ENCODE results near the gene ZNF410. TPM values are rescaled to one million over a fixed set of nuclear protein-coding genes. Genes with fewer than 3 reads are reported as not detected.
"Not testable (repeated sequence)": the region's sequence is repeated elsewhere in the genome, so short reads cannot be mapped to it uniquely, and the experiment has no call there.

Gene ZNF410
- total RNA-seq, 1 experiment from 2014 or later, result 37.6 TPM

DNA sequence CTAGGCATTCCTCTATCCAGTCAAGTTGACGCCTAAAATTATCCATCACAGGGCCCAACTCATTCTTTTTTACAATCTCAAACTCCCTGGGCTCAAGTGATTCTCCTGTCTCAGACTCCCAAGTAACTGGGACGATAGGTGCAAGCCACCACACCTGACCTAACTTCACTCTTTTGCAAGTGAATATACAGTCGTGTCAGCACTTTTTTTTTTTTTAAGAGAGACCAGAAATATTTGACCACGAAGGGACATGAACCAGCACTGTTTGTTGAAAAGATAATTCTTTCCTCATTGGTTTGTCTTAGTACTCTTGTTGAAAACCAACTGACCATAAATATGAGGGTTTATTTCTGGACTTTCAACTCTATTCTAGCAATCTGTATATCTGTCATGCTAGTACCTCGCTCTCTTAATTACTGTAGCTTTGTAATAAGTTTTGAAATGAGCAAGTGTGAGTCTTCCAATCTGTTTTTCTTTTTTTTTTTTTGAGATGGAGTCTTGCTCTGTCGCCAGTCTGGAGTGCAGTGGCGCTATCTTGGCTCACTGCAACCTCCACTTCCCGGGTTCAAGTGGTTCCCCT, 21.0 kb upstream of the ZNF410 start:
- ChIA-PET RAD21 (ENCODE audit: low non-redundant PET in 1 of 2, low total read pairs in 2 of 2, uncharacterized antibody in 2 of 2, unreplicated experiment in 2 of 2) (no interaction called here), CTCF (no interaction called here), POLR2A (no interaction called here)
- no peak overlapping the region for H2AFZ ChIP-seq (ENCODE audit: low read depth, low read length, poor library complexity, severe bottlenecking)
- H3K9ac ChIP-seq (ENCODE audit: low read length), result no peak overlapping the region
- H3K27me3 ChIP-seq (ENCODE audit: insufficient read depth, low read length), result no peaks in the 10 kb centered on the region
- no peak overlapping the region for H3K4me2 ChIP-seq (ENCODE audit: low read length)
- H3K9me2 ChIP-seq (ENCODE audit: insufficient read depth), result no peaks in the 10 kb centered on the region
- H3K4me1 ChIP-seq (ENCODE audit: control insufficient read depth in 1 of 2, insufficient read depth in 2 of 2, low read length in 2 of 2), result no peaks in the 10 kb centered on the region
- no peak overlapping the region for H3K4me3 ChIP-seq (replicated peaks in 1 of 2; ENCODE audit: low read depth in 1 of 2, low read length in 2 of 2)
- H3K79me2 ChIP-seq (ENCODE audit: insufficient read depth, low read length), result no peaks in the 10 kb centered on the region
- BruUV-seq (replicated peaks), result no TSS peak
- peaks cover 4 to 19% of the 10 kb centered on the region in 2 experiments; a peak in 3 of 4 replicates for H3K36me3 ChIP-seq (ENCODE audit: control insufficient read depth in 1 of 2, insufficient read depth in 2 of 2, low read length in 2 of 2)
- DNase-seq (ENCODE audit: low read depth, low spot score) (no peak), ATAC-seq (no peak)
- no peak overlapping the region for H3K27ac ChIP-seq (ENCODE audit: low read depth, low read length)
- TF ChIP-seq ZNF274 (IDR thresholded peaks at IDR 0.05; ENCODE audit: low read depth, low read length) (no peak), FOSL1 (IDR thresholded peaks at IDR 0.05; ENCODE audit: low read depth) (no peak), SIN3A (IDR thresholded peaks at IDR 0.05; ENCODE audit: low read depth) (no peak), YY1 (IDR thresholded peaks at IDR 0.05; ENCODE audit: extremely low read depth, insufficient replicate concordance, low read depth, low read length) (no peak), POLR2AphosphoS5 (IDR thresholded peaks at IDR 0.05; ENCODE audit: low read depth, low read length) (no peak)
- no peaks in the 10 kb centered on the region for H3K9me3 ChIP-seq (ENCODE audit: control insufficient read depth in 1 of 2, insufficient read depth in 1 of 2, low read depth in 1 of 2, low read length in 2 of 2)
- intact Hi-C loops (cut with micrococcal nuclease), result loop anchor here (5.0 kb wide), 1 partner anchor 138 kb away; no protein-coding TSS in a partner anchor
- no peaks in the 10 kb centered on the region for H4K20me1 ChIP-seq (ENCODE audit: insufficient read depth)

DNA sequence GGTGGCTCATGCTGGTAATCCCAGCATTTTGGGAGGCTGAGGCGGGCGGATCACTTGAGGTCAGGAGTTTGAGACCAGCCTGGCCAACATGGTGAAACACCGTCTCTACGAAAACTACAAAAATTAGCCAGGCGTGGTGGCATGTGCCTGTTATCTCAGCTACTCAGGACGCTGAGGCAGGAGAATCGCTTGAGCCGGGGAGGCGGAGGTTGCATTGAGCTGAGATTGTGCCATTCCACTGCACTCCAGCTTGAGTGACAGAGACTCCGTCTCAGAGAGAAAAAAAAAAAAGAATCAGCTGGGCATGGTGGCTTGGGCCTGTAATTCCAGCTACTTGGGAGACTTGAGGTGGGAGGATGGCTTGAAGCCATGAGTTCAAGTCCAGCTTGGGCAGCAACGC, 16.9 kb upstream of the ZNF410 start:
- H3K36me3 ChIP-seq (ENCODE audit: control insufficient read depth in 1 of 2, insufficient read depth in 2 of 2, low read length in 2 of 2), result peaks cover 0 to 11% of the 10 kb centered on the region in 2 experiments; a peak in 1 of 4 replicates
- DNase-seq (ENCODE audit: low read depth, low spot score); H3K4me1 ChIP-seq (ENCODE audit: control insufficient read depth in 1 of 2, insufficient read depth in 2 of 2, low read length in 2 of 2); H3K9me2 ChIP-seq (ENCODE audit: insufficient read depth); H3K27ac ChIP-seq (ENCODE audit: low read depth, low read length); ATAC-seq; H3K4me3 ChIP-seq (replicated peaks in 1 of 2; ENCODE audit: low read depth in 1 of 2, low read length in 2 of 2); POLR2A ChIA-PET; H3K27me3 ChIP-seq (ENCODE audit: insufficient read depth, low read length); H2AFZ ChIP-seq (ENCODE audit: low read depth, low read length, poor library complexity, severe bottlenecking); H3K9me3 ChIP-seq (ENCODE audit: control insufficient read depth in 1 of 2, insufficient read depth in 1 of 2, low read depth in 1 of 2, low read length in 2 of 2); H3K4me2 ChIP-seq (ENCODE audit: low read length); H3K79me2 ChIP-seq (ENCODE audit: insufficient read depth, low read length); BruUV-seq (replicated peaks); RAD21 ChIA-PET (ENCODE audit: low non-redundant PET in 1 of 2, low total read pairs in 2 of 2, uncharacterized antibody in 2 of 2, unreplicated experiment in 2 of 2); H4K20me1 ChIP-seq (ENCODE audit: insufficient read depth); H3K9ac ChIP-seq (ENCODE audit: low read length): not testable (repeated sequence)
- CTCF ChIA-PET, result interaction anchor here (0.8 to 1.1 kb wide), 2 partner anchors 138 to 141 kb away, joined by 3 to 4 read pairs; no protein-coding TSS in a partner anchor
- intact Hi-C loops (cut with micrococcal nuclease), result loop anchor here (5.0 kb wide), 1 partner anchor 142 kb away; no protein-coding TSS in a partner anchor

All from HCT116 (cell line).